MCF 10A (cell line): ENCODE data around the gene TIAM2. TPM values are rescaled to one million over a fixed set of nuclear protein-coding genes. Genes with fewer than 3 reads are reported as not detected.

ENCODE experiments used
- BruUV-seq: library from RNA; stranded (reverse); fragments of 400-500 nt; replicated peaks from 2 replicates; lab custom pipeline; 2021; lab: Mats Ljungman, UMichigan
- CTCF ChIA-PET: fragments of 300-600 bp; sonication (Branson Sonifier 250); formaldehyde crosslinking; extraction: SDS; loops from one replicate; lab custom pipeline; 2021; ENCODE audit warnings: antibody characterized with exemption, inconsistent platforms; lab: Yijun Ruan, JAX
- POLR2A ChIA-PET: fragments of 300-600, 350-650 bp; sonication (Branson Sonifier 250); formaldehyde crosslinking; extraction: SDS; loops from one replicate; lab custom pipeline; 2020; ENCODE audit warnings: antibody characterized with exemption, inconsistent platforms; lab: Yijun Ruan, JAX
- DNase-seq: peaks from one replicate; pipeline ENCODE4 v3.0.0-alpha.2; 2018; ENCODE audit not compliant: unreplicated experiment
- H3K27ac Mint-ChIP-seq: one replicate; pipeline ENCODE4 v1.8.0; 2022; ENCODE audit warnings: mild to moderate bottlenecking, low read depth, mixed read lengths; ENCODE audit not compliant: unreplicated experiment
- H3K27me3 Mint-ChIP-seq: one replicate; pipeline ENCODE4 v1.8.0; 2022; ENCODE audit warnings: mixed read lengths; ENCODE audit not compliant: insufficient read depth, unreplicated experiment
- H3K36me3 Mint-ChIP-seq: one replicate; pipeline ENCODE4 v1.8.0; 2022; ENCODE audit warnings: mild to moderate bottlenecking, moderate library complexity, mixed read lengths; ENCODE audit not compliant: insufficient read depth, unreplicated experiment
- H3K4me1 Mint-ChIP-seq: one replicate; pipeline ENCODE4 v1.8.0; 2022; ENCODE audit warnings: mixed read lengths; ENCODE audit not compliant: insufficient read depth, unreplicated experiment
- H3K4me3 Mint-ChIP-seq: one replicate; pipeline ENCODE4 v1.8.0; 2022; ENCODE audit warnings: mild to moderate bottlenecking, moderate library complexity, mixed read lengths; ENCODE audit not compliant: unreplicated experiment
- H3K9me3 Mint-ChIP-seq: one replicate; pipeline ENCODE4 v1.8.0; 2022; ENCODE audit warnings: mixed read lengths; ENCODE audit not compliant: unreplicated experiment
- intact Hi-C: fragments of 100-400 bp; cut with micrococcal nuclease; formaldehyde crosslinking; loops from 2 replicates; pipeline ENCODE4 v1.14.1; 2022
- total RNA-seq: library from RNA; stranded (reverse); gene quantifications from 2 replicates; pipeline ENCODE4 v1.2.3, GENCODE V29; 2022
- TF ChIP-seq, protein P1 (sequence below): fragments of 200-600 bp; IDR thresholded peaks from one replicate; pipeline ENCODE4 v1.8.0; 2022; ENCODE audit warnings: antibody characterized with exemption, mild to moderate bottlenecking; ENCODE audit not compliant: unreplicated experiment

The TIAM2 gene
- total RNA-seq, 1 experiment from 2014 or later: 3.1 TPM

DNA sequence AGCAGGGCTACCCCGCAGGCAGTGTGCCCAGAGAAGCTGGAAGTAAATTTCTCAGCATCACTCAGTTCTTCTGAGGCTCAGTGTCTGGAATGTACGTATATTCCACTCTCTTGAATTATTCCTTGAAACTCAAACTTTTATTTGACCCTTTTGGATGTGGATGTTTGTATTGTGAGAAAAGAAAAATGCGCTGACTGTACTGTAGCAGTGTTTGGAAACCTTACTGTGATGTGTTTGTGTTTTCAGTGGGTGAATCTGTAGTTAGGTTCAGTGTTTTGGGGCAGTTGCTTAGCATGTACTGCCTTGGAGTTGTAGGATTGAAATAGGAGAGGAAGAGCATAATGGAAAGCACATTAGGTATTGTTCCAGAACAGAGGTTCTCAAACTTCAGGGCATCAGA lies 13.5 kb downstream of the TIAM2 start:
- ChIA-PET POLR2A (no interaction called here), CTCF (interaction anchor here (0.6 kb wide), 1 partner anchor 75 kb away, joined by 3 read pairs; no protein-coding TSS in a partner anchor)
- Mint-ChIP-seq H3K4me1 (no peaks in the 10 kb centered on the region), H3K27ac (no peak overlapping the region), H3K36me3 (no peaks in the 10 kb centered on the region), H3K4me3 (no peak overlapping the region), H3K9me3 (no peaks in the 10 kb centered on the region), H3K27me3 (no peaks in the 10 kb centered on the region)
- no TSS peak for BruUV-seq
- DNase-seq: no peak
- TF ChIP-seq, protein P1, sequence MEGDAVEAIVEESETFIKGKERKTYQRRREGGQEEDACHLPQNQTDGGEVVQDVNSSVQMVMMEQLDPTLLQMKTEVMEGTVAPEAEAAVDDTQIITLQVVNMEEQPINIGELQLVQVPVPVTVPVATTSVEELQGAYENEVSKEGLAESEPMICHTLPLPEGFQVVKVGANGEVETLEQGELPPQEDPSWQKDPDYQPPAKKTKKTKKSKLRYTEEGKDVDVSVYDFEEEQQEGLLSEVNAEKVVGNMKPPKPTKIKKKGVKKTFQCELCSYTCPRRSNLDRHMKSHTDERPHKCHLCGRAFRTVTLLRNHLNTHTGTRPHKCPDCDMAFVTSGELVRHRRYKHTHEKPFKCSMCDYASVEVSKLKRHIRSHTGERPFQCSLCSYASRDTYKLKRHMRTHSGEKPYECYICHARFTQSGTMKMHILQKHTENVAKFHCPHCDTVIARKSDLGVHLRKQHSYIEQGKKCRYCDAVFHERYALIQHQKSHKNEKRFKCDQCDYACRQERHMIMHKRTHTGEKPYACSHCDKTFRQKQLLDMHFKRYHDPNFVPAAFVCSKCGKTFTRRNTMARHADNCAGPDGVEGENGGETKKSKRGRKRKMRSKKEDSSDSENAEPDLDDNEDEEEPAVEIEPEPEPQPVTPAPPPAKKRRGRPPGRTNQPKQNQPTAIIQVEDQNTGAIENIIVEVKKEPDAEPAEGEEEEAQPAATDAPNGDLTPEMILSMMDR: no peak
- intact Hi-C loops: no loop called here

DNA sequence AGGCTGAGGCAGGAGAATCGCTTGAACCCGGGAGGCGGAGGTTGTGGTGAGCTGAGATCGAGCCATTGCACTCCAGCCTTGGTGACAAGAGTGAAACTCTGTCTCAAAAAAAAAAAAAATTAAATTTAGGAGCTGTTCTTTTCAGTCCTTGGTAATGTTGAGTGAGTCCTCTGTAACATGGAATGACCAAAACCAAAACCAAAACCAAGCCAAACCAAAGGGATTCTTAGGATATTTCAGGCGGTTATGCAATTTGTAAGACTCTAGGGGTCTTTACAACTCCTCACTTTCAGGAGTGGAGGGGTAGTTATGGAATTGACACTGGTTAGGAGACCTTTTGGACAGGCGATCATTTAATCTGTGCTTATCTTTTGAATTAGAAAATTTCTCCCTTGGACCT lies 15.8 kb downstream of the TIAM2 start:
- intact Hi-C loops: no loop called here

DNA sequence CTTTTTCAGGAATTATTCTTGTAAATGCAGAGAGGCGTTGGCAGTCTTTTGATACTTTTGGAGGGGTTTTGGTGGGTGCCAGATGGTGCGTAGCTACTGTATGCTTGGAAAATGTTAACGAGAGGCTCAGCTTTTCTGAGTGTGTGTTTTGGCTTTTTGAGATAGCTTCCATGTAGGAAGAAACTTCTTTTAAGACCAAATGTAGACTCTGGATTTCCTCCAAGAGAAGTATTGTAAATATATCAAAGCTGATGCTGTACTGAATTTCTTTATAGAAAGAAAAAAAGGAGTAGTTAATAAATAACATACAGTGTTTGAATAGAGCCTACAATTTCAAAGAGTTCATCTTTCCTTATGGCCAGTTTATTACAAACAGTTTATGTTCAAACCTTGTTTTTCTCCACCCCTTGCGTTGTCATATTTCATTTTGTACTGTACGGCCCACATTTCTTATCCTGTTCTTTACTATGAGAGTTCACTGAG lies 16.7 kb downstream of the TIAM2 start:
- no peaks in the 10 kb centered on the region for H3K36me3 Mint-ChIP-seq
- H3K27ac Mint-ChIP-seq: no peak overlapping the region
- no peaks in the 10 kb centered on the region for H3K27me3 Mint-ChIP-seq
- POLR2A ChIA-PET: no interaction called here
- BruUV-seq: no TSS peak
- peaks cover 6% of the 10 kb centered on the region for H3K4me1 Mint-ChIP-seq
- CTCF ChIA-PET: interaction anchor here (0.6 kb wide), 1 partner anchor 576 kb away, joined by 3 read pairs; no protein-coding TSS in a partner anchor
- H3K4me3 Mint-ChIP-seq: no peak overlapping the region
- intact Hi-C loops: no loop called here
- no peaks in the 10 kb centered on the region for H3K9me3 Mint-ChIP-seq
- TF ChIP-seq, protein P1: no peak
- no peak for DNase-seq

More for the DNA sequence above, 15.8 kb downstream of the TIAM2 start:
- DNase-seq: no peak
- Mint-ChIP-seq H3K9me3 (no peaks in the 10 kb centered on the region), H3K4me3 (no peak overlapping the region), H3K27ac (no peak overlapping the region), H3K27me3 (no peaks in the 10 kb centered on the region), H3K36me3 (no peaks in the 10 kb centered on the region), H3K4me1 (peaks cover 1% of the 10 kb centered on the region)
- POLR2A ChIA-PET: no interaction called here
- CTCF ChIA-PET: interaction anchor here (0.6 kb wide), 1 partner anchor 328 kb away, joined by 3 read pairs; no protein-coding TSS in a partner anchor
- BruUV-seq: no TSS peak
- TF ChIP-seq, protein P1: no peak

DNA sequence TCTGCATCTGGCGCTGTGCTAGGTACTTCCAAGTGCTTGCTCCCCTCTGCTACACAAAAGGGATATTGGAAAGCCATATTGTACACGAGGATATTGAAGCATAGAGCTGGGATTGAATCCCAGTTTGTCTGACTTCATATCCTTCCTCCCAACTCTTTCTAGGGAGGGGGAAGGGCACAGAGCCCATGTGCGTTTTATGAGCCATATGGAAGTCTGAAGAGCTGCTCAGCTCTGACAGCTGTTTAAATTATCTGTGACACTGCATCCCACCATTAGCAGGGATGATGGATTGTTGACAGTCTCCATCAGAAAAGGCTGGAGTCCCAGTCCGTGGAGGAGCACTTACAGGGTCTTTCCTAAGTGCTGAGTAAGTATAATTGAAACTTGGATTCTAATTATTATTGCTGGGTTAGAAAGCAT lies 18.4 kb downstream of the TIAM2 start:
- CTCF ChIA-PET: no interaction called here
- TF ChIP-seq, protein P1: no peak
- Mint-ChIP-seq H3K4me1 (peaks cover 6% of the 10 kb centered on the region), H3K4me3 (no peak overlapping the region), H3K9me3 (no peaks in the 10 kb centered on the region), H3K27me3 (no peaks in the 10 kb centered on the region), H3K36me3 (no peaks in the 10 kb centered on the region), H3K27ac (no peak overlapping the region)
- no peak for DNase-seq
- POLR2A ChIA-PET: no interaction called here
- no TSS peak for BruUV-seq
- intact Hi-C loops: no loop called here
